Omental fat pad (tissue), 4 donors: Measurements from ENCODE around the gene GDI1. TPM values are rescaled to one million over a fixed set of nuclear protein-coding genes. Genes with fewer than 3 reads are reported as not detected.

Experiments
- ATAC-seq: fragments of 150-250 bp; one replicate; pipeline ENCODE4 v1.9.1; 2016; ENCODE audit warnings: mild to moderate bottlenecking, moderate library complexity; ENCODE audit not compliant: low FRiP score
- DNase-seq: peaks from one replicate; pipeline ENCODE4 v3.0.0-alpha.2; 2019; ENCODE audit warnings: low spot score
- CTCF ChIP-seq, 3 donors: fragments of 450-650 bp; IDR thresholded peaks; one replicate each; pipeline ENCODE4 v1.5.1; 2016 to 2017; ENCODE audit warnings: antibody characterized with exemption in 3 of 3, mild to moderate bottlenecking in 3 of 3, moderate library complexity in 2 of 3
- total RNA-seq, 4 donors: library from RNA; depleted of rRNA; stranded (reverse); fragments of >200 nt; gene quantifications; one replicate each; pipeline ENCODE4 v1.1.0, GENCODE V29; 2016

Gene GDI1
- total RNA-seq, 4 donors from 2014 or later = 75.3 to 119 (median 96.9) TPM

- DNase-seq (no peak), ATAC-seq (no peak)
Measured at GRCh38 chrX:154403192-154403591, 33.8 kb upstream of the GDI1 start.

GRCh38 chrX:154403858-154404257 is 33.1 kb upstream of the GDI1 start:
- TF ChIP-seq CTCF (IDR thresholded peaks at IDR 0.05) = no peak
- ATAC-seq = no peak
- no peak for DNase-seq

More at GRCh38 chrX:154403192-154403591, 33.8 kb upstream of the GDI1 start:
- TF ChIP-seq CTCF (IDR thresholded peaks at IDR 0.05) = no peak

- DNase-seq (no peak), ATAC-seq (no peak)
- TF ChIP-seq CTCF (IDR thresholded peaks at IDR 0.05) = no peak
Measured at GRCh38 chrX:154404625-154405192, 32.2 kb upstream of the GDI1 start.

GRCh38 chrX:154408659-154409221 is 28.2 kb upstream of the GDI1 start:
- ATAC-seq = peak; percentile 16
- no peak for TF ChIP-seq CTCF (IDR thresholded peaks at IDR 0.05)
- no peak for DNase-seq

- ATAC-seq (peak; percentile 88), DNase-seq (peak; percentile 68)
- TF ChIP-seq CTCF (IDR thresholded peaks at IDR 0.05) = no peak
Measured at GRCh38 chrX:154409222-154409871, 27.6 kb upstream of the GDI1 start, which contains the start of gene DNASE1L1. Gene DNASE1L1 (minus strand): TSS chrX:154409254. CDS start chrX:154405568, 3,686 bp downstream.

GRCh38 chrX:154411981-154412340 is 25.0 kb upstream of the GDI1 start:
- ATAC-seq (no peak), DNase-seq (no peak)

More at GRCh38 chrX:154411981-154412340, 25.0 kb upstream of the GDI1 start:
- no peak for TF ChIP-seq CTCF (IDR thresholded peaks at IDR 0.05)
